LoVo (cell line): ENCODE data around the gene DCBLD2.

Source experiments
- DNase-seq: peaks from one replicate; pipeline ENCODE4 v3.0.0-alpha.2; 2016; ENCODE audit warnings: low spot score

Gene DCBLD2

DNA sequence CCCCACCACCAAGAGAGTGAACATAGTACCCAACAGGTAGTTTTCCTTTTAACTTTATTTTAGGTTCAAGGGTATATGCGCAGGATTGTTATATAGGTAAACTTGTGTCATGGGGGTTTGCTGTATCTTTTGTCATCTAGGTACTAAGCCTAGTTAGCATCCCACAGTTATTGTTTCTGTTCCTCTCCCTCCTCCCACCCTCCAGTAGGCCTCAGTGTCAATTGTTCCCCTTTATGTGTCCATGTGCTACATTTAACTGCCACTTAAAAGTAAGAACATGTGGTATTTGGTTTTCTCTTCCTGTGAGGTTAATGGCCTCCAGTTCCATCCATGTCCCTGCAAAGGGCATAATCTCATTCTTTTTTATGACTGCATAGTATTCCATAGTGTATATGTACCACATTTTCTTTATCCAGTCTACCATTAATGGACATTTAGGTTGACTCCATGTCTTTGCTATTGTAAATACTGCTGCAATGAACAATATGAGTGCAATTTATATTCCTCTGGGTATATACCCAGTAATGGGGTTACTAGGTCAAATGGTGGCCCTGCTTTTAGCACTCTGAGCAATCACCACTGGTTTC is 72.2 kb downstream of the DCBLD2 start:
- DNase-seq: no peak

DNA sequence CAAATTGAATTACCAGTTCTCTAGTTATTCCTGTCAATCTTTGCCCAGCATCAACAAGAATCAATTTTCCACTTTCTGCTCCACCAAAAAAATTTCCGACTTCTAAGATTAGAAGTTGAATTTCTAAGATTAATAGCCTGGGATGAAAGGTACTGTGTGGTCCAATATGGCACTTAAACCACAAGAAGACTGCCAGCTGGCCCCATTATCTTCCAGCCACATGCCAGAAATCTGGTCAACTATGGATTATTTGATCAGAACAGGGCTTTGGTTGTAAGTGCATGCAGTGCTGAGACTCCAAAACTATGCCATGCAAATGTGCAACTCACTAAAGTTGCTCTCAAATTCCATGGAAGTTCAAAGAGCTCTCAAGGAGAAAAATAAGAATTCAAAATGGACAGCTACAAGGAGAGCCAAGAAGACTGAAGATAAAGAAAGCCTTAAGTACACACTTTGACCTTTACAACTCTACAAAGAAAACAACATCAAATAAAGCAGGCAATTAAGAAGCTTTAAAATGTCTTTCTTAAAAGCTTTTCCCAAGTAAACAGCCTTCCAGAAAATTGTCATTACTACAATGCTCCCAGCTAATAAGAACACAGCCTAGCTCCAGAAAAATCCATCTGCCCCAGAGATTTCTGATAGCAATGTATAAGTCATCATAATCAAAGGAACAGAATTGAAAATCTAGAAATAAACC is 74.1 kb downstream of the DCBLD2 start:
- no peak for DNase-seq

- DNase-seq: no peak
These were observed 75.4 kb downstream of the DCBLD2 start for GRCh38 chr3:98826126-98826525.

- DNase-seq: no peak
These were observed 77.2 kb downstream of the DCBLD2 start for GRCh38 chr3:98824256-98824655.

GRCh38 chr3:98823791-98824190 is 77.7 kb downstream of the DCBLD2 start:
- DNase-seq: no peak

DNA sequence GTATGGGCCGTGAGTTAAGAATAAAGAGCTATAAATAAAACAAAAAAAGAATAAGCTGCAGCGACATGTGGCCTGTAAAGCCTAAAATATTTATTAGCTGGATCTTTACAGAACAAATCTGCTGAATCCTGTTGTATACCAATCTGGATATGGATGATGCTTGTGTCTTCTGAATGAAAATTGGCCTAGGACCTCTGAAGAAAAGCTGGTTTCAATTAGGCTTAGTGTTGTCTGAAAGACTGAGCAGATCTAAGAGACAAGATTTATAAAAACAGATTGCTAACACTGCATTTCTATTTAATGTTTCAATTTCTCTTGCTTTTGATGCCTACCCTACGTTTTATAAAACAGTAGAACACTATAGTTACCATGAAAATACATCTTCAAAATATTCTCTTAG is 80.4 kb downstream of the DCBLD2 start:
- no peak for DNase-seq

GRCh38 chr3:98817547-98818041 is 83.9 kb downstream of the DCBLD2 start:
- DNase-seq: peak; percentile 33

DNA sequence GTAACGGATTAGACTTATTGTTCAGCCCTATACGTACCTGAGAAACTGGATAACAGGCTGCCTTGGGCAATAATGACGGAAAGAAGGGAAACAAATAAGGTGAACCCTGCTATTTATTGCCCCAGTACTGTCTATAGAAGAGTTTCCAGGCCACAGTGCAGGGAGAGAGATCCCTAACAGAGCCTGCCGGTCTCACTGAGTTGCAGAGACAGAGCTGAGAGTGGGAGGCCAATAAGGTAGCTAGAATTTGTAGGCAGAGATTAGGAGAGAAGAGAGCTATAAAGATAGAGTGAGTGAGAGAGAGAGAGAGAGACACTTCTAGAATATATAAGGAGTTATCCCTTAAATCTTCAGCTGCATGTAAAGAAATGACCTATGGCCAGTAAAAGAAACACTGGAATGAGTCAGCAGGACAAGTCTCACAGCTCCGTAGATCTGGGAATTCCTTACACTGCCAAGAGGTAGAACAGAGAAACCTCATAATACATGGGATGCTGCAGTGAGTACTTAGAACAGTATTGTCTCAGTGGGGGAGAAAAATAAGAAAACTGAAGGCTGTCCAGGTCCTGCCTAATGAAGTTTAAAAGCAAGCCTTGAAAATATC is 86.6 kb downstream of the DCBLD2 start:
- DNase-seq: no peak

- peak; percentile 25 for DNase-seq
These were observed 88.6 kb downstream of the DCBLD2 start for GRCh38 chr3:98812851-98813374.

GRCh38 chr3:98811048-98811447 is 90.4 kb downstream of the DCBLD2 start:
- DNase-seq: no peak

DNA sequence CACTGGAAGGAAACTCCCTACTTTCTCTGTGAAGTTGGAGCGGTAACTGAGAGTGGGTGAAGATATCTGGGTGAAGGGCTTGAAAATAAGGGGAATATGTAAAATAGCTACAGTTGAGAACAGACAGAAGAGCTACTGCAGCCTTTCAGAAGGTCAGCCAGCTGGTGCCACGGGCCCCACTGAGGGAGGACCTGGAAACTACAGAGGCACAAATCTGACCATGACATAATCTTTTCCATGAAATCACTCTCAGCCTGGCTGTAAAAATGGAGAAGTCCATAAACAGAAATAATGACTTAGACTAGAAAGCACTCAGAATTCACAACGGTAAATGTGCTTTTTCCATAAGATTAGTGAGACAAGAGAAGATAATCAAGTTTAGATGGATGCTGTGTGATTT is 91.9 kb downstream of the DCBLD2 start:
- DNase-seq: no peak

GRCh38 chr3:98808071-98808470 is 93.4 kb downstream of the DCBLD2 start:
- DNase-seq: no peak

DNA sequence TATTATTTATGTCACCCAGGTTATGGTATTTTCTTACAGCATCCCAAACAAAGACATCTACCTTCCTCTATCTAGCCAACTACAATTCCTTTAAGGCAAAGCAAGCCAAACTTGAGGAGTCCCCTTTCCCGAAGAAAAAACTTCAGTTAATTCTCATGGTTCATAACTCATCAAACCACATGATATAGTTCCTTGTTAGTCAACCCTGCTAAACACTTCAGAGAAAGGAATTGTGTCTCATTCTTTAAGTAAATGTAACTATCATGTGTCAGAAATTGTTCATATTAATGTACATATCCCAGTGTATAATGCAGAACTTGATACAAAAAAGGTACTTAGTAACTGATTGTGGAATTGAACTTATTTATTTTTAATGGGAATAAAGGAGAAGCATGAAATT is 93.9 kb downstream of the DCBLD2 start:
- DNase-seq: no peak

DNA sequence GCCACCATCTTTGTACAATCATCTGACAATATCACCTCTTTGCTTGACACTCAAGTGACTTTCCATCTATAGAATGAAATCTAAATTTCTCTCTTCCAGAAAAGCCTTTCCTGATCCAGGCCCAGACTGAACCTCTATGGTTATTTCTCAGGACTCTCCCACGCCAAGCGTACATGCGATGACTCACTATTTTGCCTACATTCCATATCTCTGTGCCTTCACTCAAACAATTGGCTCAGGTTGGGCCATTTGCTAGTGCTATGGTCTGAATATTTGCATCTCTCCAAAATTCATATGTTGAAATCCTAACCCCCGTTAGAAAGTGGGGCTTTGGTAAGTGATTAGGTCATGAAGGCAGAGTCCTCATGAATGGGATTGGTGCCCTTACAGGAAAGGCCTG is 94.5 kb downstream of the DCBLD2 start:
- DNase-seq: no peak

- no peak for DNase-seq
These were observed 95.0 kb downstream of the DCBLD2 start for GRCh38 chr3:98806521-98806920.

DNA sequence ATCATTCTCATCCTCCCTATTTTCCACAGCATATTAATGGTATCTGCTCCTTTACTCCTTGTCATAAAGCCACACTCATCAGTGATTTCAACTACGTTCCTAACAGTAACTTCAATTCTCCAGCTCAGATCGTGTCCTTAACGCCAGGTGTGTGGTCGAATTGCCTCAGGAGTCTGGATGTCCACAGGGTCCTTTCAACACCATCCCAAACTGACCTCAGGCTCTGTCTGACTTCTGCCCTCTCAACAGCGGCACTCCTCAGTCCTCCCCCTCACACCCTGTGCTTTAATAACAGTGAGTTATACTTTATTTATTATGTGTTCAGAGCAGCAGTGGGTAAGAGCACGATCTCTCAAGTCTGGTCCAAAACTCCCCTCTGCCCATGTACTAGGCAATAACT is 95.9 kb downstream of the DCBLD2 start:
- no peak for DNase-seq

DNA sequence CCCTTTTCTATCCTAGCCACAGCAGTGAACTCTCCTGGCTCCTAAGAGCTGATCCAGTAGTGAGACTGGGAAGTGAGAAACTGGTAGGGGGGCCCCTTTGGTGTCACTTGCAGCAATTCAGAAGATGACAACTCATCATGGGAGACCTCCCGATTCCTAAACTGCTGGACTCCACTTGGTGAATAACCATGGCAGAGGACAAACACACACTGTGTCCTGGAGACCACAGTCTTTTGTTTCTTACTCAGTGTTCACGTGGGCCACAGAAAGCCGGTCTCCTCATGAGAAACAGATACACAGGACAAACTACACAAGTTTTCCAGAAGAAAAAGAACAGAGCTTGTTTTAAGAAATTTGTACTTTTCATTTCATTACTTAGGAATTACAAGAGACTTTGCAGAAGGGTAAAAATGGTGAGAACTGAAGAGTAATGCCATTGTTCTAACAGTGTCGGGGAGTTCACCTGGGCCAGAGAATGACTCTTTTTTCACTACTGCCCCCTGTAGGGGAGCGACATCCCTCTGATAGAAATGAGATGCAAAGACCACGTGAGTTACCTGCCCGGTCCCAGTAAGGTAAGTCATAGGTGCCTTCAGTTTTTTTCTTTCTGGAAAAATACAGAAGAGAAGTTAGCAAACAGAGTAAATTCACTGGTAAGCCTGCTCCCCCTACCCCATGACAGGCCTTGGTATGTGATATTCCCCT is 100.3 kb downstream of the DCBLD2 start:
- no peak for DNase-seq

- no peak for DNase-seq
These were observed 101.1 kb downstream of the DCBLD2 start for GRCh38 chr3:98800401-98800800.

DNA sequence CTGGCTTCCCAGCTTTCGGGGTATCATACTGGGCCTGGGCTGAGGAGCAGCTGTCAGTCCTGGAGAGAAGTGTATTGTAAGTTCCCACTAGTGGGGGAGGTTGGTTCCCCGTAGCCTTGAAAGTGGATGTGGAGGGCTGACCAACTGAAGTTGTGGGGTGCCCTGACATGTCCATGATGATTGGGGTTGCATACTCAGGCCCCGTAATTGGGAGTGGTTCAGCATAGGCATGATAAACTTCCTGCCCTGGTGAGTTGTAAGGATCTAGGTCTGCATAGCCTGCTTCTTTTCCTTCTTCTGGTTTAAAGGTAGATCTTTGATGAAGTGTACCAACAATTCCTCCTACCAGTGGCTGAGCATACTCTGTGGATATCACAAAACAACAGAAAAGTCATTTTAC is 102.0 kb downstream of the DCBLD2 start:
- DNase-seq: no peak

DNA sequence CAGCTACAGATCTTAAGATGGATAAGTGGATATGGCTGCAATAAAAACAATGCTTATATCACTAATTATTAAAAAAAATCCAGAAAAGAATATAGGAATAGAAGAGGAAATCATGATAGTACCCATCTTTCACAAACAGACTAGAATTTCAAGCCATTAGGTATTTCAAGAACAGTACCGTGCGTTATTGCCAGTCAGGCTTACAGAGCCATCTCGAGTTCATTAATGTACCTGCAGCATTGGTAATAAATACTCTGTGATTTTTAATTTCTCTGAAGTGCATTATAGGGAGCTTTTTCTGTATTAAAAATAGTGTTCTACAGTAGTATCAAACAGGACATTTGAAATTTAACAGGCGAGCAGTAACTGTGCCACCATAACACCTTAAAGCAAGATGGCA is 102.7 kb downstream of the DCBLD2 start:
- no peak for DNase-seq

GRCh38 chr3:98797905-98798304 is 103.6 kb downstream of the DCBLD2 start:
- no peak for DNase-seq

- DNase-seq: no peak
These were observed 105.2 kb downstream of the DCBLD2 start for GRCh38 chr3:98796334-98796733.

DNA sequence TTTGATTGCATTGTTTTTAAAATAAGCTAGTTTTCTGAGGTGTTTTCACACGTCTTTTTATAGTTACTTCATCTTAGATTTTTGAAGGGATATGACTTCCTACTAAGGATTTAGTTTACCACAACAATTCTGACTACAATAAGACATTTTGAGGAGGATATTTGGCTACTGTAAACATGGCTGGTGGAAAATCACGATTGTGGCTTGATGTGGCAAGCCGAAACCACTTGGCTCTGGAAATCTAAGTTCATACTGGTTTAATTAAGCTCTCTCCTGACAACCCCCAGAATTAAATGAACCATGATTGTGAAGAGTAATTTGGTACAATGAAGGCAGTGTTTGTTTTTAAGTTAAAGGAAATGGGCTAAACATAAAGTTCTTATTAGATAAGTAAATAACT is 107.5 kb downstream of the DCBLD2 start:
- no peak for DNase-seq
